SH-SY5Y (cell line): ENCODE data around the gene CSGALNACT2.

Source experiments
- GATA2 ChIP-seq: IDR thresholded peaks from 2 replicates; pipeline ENCODE4 v1.6.1; 2011; ENCODE audit warnings: mild to moderate bottlenecking, low read depth, low read length
- GATA3 ChIP-seq: IDR thresholded peaks from 2 replicates; pipeline ENCODE4 v1.6.1; 2011; ENCODE audit warnings: low read depth, mild to moderate bottlenecking, low read length, moderate library complexity

DNA sequence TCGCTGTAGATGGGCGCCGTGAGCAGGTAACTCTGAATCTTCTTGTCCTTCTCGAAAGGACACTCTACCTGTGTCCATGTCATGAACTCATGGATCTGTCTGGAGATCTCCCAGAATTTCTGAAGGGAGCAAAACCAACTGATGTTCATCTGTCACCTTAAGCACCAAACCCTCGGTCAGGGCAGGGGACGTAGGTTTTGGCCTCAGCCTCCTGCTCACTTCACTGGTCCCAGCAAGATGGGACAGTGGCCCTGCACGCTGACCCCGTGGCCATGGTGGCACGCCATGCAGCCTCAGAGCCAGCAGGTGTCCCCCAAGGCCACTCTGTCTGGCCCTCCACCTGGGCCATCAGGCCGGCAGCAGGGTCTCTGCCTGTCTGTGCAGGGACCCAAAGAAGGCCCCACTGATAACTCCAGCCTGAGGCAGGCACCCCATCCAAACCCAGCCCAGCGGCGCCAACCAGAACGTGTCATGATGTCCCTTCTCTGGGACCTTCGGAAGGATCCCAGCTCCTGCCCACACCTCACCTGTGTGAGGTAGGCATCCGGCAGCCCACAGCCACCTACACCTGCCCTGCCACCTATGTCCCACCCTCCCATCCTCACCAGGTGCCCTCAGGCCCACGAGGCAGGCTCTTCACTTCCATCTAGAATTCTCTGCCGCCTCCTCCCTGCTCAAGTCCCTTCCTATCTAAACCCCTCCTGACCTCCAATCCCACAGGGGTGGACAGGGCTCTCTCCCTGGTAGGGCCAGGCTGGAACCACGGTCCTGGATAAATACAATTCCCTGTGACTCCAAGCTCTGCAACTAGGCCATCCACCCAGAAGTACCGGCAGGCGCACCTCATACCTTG lies 59.0 kb downstream of the CSGALNACT2 start:
- TF ChIP-seq GATA2 (no peak), GATA3 (no peak)
